Superior temporal gyrus (tissue), 1 donor: ENCODE results near the gene OR2T2.
"Not testable (repeated sequence)": the region's sequence is repeated elsewhere in the genome, so short reads cannot be mapped to it uniquely, and the experiment has no call there.

ENCODE experiments used
- DNase-seq: peaks from one replicate; pipeline ENCODE4 v3.0.0-alpha.2; 2016; ENCODE audit errors: extremely low spot score

The OR2T2 gene

GRCh38 chr1:248450466-248451145, 5.2 kb downstream of the OR2T2 start:
- DNase-seq: not testable (repeated sequence)

DNA sequence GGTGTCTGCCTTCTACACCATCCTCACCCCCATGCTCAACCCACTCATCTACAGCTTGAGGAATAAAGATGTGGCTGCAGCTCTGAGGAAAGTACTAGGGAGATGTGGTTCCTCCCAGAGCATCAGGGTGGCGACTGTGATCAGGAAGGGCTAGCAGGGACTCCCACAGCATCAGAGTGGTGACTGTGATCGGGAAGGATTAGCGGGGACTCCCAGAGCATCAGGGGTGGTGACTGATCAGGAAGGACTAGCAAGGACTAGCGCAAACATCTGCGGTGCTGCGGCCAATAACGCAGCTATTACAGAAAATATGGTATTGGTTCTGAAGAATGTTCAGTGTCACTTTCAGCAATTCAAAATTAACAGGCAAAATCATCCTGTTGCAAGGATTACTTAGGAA, 8.2 kb downstream of the OR2T2 start:
- not testable (repeated sequence) for DNase-seq

DNA sequence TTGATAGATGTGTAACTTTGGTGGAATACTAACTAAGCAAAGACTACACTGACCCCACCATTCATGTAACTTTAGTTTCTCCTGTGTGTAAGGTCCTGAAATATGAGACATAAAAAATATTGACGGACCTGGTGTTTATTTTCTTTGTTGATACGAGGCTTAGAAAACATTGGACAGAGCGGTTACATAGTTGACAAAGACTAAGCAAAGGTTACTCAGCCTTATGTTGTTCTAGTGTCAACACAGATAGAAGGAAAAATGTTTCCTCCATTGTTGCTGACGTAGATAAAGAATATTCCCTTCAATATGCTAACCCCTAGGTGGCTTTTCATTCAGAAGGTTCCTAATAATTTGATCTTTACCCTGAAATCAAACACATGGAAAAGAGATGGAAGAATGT, 9.6 kb downstream of the OR2T2 start:
- DNase-seq: not testable (repeated sequence)

DNA sequence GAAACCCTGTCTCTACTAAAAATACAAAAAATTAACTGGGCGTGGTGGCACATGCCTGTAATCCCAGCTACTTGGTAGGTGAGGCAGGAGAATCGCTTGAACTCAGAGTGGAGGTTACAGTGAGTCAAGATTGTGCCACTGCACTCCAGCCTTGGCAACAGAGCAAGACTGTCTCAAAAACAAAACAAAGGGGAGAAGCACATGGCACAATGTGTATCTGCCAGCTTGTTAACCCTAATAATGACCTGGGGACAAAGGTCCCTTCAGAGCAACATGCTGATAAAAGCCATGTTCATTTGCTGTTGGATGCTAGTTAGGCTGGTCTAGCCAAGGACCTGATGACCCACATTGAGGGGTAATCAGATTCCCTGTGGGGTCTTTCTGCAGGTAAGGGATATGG, 11.2 kb downstream of the OR2T2 start:
- DNase-seq: not testable (repeated sequence)

DNA sequence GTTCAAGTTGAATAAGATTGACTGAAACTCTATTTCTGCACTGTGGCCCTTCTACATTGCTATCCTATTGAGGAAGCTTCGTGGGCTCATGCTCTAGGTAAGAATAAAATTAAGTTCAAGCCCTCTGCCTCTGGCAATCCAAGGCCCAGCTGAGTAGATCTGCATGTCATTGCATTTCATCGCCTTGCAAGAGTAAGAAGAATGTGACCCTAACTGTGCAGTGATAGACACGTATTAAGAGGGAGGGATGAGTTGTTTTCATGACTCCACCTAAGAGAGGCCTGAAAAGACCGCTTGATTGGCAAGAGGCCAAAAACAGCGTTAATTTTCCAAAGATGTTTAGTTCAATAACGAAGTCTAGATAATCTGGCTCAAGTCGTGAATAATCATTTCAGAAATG, 13.7 kb downstream of the OR2T2 start:
- DNase-seq: not testable (repeated sequence)

DNA sequence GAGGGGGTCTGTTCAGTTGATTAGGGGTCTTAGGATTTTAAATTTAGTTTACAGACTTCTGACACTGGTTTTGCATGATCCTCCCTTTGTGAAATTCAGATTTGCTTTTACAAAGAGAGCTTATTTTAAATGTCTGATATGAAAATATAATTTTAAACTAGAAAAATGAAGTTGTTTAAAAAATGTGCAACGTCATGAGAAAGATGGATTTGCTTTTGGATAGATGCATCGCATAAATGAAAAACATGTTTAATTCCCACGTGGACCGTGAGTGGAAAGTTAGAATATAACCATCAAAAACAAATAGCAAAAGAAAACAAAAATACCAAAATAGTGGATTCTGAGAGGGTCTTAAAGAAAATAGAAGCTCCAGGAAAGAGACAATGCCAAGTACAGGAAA, 25.7 kb downstream of the OR2T2 start:
- DNase-seq: no peak

GRCh38 chr1:248472111-248472510, 26.7 kb downstream of the OR2T2 start:
- not testable (repeated sequence) for DNase-seq

GRCh38 chr1:248473051-248473450, 27.6 kb downstream of the OR2T2 start, which contains the start of gene OR2T3:
OR2T3 (plus strand) TSS chr1:248473351; CDS start chr1:248473351, 0 bp downstream.
- not testable (repeated sequence) for DNase-seq

- not testable (repeated sequence) for DNase-seq
These were observed 30.2 kb downstream of the OR2T2 start for GRCh38 chr1:248475660-248476059.

DNA sequence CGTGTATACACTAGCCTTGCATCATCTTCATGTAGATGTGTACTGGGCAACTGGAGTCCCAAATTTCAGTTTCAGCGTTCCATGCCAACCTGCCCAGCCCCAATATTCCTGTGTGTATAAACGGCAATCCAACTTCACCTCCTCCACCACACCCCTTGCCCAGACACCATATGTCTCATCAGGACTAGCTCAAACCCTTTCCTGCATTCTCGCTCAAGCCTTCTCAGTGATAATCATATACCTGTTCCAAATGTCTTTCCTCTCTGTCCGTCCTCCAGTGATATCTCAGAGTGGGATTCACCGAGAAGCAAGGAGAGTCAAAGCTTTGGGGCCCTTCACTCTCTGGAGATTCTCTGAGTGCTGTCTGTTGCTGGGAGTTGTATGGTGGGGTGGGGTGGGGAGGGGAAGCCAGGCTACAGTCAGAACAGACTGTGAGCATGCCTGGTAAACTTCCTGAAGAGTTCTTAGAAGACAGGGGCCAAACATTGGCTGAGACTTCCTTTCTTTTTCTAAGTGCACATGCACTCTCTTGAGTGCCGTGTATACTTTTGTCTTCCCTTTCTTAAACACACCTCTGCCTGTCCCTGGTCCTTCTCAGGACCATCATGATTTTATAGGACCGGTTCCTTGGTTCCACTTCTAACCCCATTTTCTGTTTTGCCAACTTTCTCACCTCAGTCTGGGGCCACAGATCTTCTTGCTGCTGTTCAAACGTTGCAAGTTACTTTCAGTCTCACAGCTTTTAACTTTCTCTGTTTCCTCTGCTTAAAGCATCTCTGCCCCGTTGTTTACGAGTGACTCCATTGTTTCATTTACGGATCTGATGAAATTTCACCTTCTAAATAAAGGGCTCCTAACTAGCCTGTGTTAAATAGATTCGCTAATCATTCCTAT, 36.5 kb downstream of the OR2T2 start:
- not testable (repeated sequence) for DNase-seq

GRCh38 chr1:248488289-248488688, 42.9 kb downstream of the OR2T2 start, which contains the start of gene OR2T5:
OR2T5 (plus strand) TSS chr1:248488589; CDS start chr1:248488589, 0 bp downstream.
- DNase-seq: not testable (repeated sequence)

DNA sequence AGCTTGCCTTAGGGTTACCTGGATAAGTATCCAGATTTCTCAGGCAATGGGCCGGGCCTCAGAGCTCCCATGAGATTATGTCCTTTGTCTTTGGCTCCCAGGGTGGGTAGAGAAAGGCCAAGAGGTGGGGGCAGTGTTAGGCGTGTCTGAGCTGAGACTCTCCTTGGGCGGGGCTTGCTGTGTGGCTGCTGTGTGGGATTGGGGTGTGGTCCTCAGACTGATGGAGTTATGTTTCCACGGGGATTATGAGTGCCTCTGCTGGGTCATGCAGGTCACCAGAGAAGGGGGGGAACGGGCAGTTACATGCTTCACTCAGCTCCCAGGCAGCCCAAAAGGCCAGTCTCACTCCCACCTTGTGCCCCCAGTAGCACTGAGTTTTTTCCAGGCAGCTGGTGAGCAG, 51.2 kb downstream of the OR2T2 start:
- DNase-seq: not testable (repeated sequence)

GRCh38 chr1:248500305-248501035, 55.0 kb downstream of the OR2T2 start:
- DNase-seq: not testable (repeated sequence)
